Tibial artery (tissue), 4 donors: ENCODE data around the gene BAIAP3.

ENCODE experiments used
- DNase-seq, 2 donors: peaks; one replicate each; pipeline ENCODE4 v3.0.0-alpha.2; 2019
- H3K27ac ChIP-seq, 2 donors: fragments of 200-600 bp; sonication (generic) in 1 of 2; 1 replicate in 1 of 2; 2 replicates in 1 of 2; pipeline ENCODE4 v1.5.1; 2018 to 2019; ENCODE audit warnings: mild to moderate bottlenecking in 1 of 2
- H3K27me3 ChIP-seq, 2 donors: fragments of 200-600 bp; sonication (generic) in 1 of 2; one replicate each; pipeline versions ENCODE4 v1.5.1 to v1.6.0; 2016 to 2019
- H3K36me3 ChIP-seq, 3 donors: fragments of 200-600 bp; sonication (generic) in 2 of 3; one replicate each; pipeline ENCODE4 v1.5.1; 2016 to 2019; ENCODE audit warnings: mild to moderate bottlenecking in 2 of 3
- H3K4me1 ChIP-seq, 4 donors: fragments of 200-600 bp; sonication (generic) in 2 of 4; 1 replicate in 3 of 4; 2 replicates in 1 of 4; pipeline ENCODE4 v1.5.1; 2016 to 2019
- H3K4me3 ChIP-seq, 2 donors: fragments of 200-600 bp; sonication (generic) in 1 of 2; 1 replicate in 1 of 2; 2 replicates in 1 of 2; pipeline ENCODE4 v1.5.1; 2018 to 2019; ENCODE audit warnings: mild to moderate bottlenecking in 2 of 2
- H3K9me3 ChIP-seq, 3 donors: fragments of 200-600 bp; sonication (generic) in 1 of 3; one replicate each; pipeline ENCODE4 v1.5.1; 2016 to 2019
- intact Hi-C: fragments of 100-400 bp; cut with DNase I; formaldehyde crosslinking; loops from one replicate; pipeline ENCODE4 v1.15.0; 2023; ENCODE audit warnings: low total_unique reads
- TF ChIP-seq, protein P1 (sequence below), 2 experiments: fragments of 200-600 bp in 1 of 2; fragments of 450-650 bp in 1 of 2; IDR thresholded peaks; one replicate each; pipeline ENCODE4 v1.5.1; 2017 to 2019; ENCODE audit warnings: antibody characterized with exemption in 2 of 2, mild to moderate bottlenecking in 1 of 2, moderate library complexity in 1 of 2

The BAIAP3 gene

DNA sequence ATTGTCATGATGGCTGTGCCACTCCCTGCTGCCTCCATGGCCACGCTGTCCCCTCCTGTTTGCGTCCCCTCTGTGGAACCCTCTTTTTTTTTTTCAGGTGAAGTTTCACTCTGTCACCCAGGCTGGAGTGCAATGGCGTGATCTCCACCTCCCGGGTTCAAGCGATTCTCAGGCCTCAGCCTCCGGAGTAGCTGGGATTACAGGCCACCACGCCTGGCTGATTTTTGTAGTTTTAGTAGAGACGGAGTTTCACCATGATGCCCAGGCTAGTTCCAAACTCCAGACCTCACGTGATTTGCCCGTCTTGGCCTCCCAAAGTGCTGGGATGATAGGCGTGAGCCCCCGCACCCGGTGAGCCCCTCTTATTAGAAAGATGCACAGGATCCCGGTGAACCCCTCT is 35.0 kb upstream of the BAIAP3 start:
- H3K27me3 ChIP-seq, result peaks cover 0 to 77% of the 10 kb centered on the region in 2 donors

DNA sequence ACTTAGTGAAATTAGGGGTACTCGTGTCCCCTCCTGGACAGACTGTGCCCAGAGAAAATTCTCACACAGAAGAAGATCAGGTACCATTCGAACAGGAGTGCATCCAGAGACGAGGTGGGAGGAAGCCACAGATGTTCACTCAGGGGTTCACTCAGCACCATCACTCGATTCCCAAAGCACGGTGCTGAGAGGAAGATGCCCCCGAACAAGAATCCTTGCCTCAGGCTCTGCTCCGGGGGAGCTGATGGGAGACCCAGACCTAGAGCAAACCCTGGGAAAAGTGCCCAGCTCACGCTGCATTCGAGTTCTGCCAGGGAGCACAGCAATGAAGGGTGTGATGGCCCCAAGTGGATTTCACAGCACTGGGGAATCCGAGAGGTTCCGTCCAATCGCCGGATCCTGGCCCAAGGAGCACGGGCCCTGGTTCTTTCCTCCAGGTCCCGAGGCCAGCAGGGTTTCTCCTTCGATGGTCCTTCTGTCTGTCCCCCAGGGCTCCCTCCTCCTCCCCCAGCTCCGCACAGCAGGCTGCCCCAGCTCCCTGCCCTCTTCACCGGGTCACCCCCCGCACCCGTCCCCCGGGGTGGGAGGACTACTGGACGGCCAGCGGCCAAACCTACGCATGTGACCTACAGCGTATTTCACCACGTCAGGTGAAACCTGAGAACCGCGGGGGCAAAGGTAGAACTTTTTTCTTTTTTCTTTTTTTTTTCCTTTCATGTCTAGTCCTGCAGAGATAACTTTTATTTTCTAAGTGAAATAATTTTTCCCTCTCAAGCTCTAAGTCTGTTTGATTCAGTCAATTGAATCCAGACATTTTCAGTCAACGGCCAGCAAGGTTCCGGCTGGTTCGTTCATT is 34.2 kb upstream of the BAIAP3 start:
- Histone ChIP-seq H3K27me3 (peaks cover 0 to 77% of the 10 kb centered on the region in 2 donors), H3K9me3 (no peaks in the 10 kb centered on the region), H3K4me3 (no peak overlapping the region), H3K27ac (no peak overlapping the region), H3K36me3 (no peaks in the 10 kb centered on the region), H3K4me1 (peaks cover 0 to 18% (median 8%) of the 10 kb centered on the region in 4 donors)
- TF ChIP-seq, protein P1, sequence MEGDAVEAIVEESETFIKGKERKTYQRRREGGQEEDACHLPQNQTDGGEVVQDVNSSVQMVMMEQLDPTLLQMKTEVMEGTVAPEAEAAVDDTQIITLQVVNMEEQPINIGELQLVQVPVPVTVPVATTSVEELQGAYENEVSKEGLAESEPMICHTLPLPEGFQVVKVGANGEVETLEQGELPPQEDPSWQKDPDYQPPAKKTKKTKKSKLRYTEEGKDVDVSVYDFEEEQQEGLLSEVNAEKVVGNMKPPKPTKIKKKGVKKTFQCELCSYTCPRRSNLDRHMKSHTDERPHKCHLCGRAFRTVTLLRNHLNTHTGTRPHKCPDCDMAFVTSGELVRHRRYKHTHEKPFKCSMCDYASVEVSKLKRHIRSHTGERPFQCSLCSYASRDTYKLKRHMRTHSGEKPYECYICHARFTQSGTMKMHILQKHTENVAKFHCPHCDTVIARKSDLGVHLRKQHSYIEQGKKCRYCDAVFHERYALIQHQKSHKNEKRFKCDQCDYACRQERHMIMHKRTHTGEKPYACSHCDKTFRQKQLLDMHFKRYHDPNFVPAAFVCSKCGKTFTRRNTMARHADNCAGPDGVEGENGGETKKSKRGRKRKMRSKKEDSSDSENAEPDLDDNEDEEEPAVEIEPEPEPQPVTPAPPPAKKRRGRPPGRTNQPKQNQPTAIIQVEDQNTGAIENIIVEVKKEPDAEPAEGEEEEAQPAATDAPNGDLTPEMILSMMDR (IDR thresholded peaks at IDR 0.05), result no peak
- no peak for DNase-seq
- intact Hi-C loops, result no loop called here

More for the DNA sequence above, 35.0 kb upstream of the BAIAP3 start:
- Histone ChIP-seq H3K36me3 (no peaks in the 10 kb centered on the region), H3K4me3 (no peak overlapping the region), H3K27ac (no peak overlapping the region), H3K9me3 (no peaks in the 10 kb centered on the region), H3K4me1 (peaks cover 0 to 17% (median 8%) of the 10 kb centered on the region in 4 donors)
- TF ChIP-seq, protein P1 (IDR thresholded peaks at IDR 0.05), result no peak
- no peak for DNase-seq
- intact Hi-C loops, result no loop called here

DNA sequence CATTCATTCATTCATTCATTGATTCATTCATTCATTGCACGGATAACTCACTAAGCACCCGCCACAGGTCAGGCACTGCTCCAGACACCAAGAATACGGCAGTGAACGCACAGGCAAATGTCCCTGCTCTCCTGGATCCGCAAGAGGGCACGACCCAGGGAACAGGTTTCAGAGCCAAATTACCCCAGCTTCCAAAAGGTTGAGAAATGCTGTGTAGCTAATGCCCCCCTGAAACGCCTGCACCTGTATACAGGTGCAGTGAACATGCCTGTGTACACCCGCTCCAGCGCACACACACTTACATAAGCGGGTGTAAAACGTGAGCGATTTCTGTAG is 33.6 kb upstream of the BAIAP3 start:
- H3K9me3 ChIP-seq, result no peaks in the 10 kb centered on the region
- H3K4me3 ChIP-seq, result no peak overlapping the region
- H3K27ac ChIP-seq, result no peak overlapping the region
- intact Hi-C loops, result no loop called here
- peaks cover 0 to 18% (median 8%) of the 10 kb centered on the region in 4 donors for H3K4me1 ChIP-seq
- H3K27me3 ChIP-seq, result peaks cover 0 to 71% of the 10 kb centered on the region in 2 donors
- no peak for DNase-seq
- TF ChIP-seq, protein P1 (IDR thresholded peaks at IDR 0.05), result no peak
- H3K36me3 ChIP-seq, result no peaks in the 10 kb centered on the region

GRCh38 chr16:1300664-1301476 is 32.6 kb upstream of the BAIAP3 start:
- DNase-seq, result peak in 1 of 2 donors; percentile 48
- intact Hi-C loops, result no loop called here
- H3K9me3 ChIP-seq, result no peaks in the 10 kb centered on the region
- TF ChIP-seq, protein P1 (IDR thresholded peaks at IDR 0.05), result peak; percentile 53 to 80
- H3K4me3 ChIP-seq, result no peak overlapping the region
- peaks cover 0 to 18% (median 8%) of the 10 kb centered on the region in 4 donors for H3K4me1 ChIP-seq
- no peaks in the 10 kb centered on the region for H3K36me3 ChIP-seq
- H3K27me3 ChIP-seq, result peaks cover 0 to 63% of the 10 kb centered on the region in 2 donors
- no peak overlapping the region for H3K27ac ChIP-seq

DNA sequence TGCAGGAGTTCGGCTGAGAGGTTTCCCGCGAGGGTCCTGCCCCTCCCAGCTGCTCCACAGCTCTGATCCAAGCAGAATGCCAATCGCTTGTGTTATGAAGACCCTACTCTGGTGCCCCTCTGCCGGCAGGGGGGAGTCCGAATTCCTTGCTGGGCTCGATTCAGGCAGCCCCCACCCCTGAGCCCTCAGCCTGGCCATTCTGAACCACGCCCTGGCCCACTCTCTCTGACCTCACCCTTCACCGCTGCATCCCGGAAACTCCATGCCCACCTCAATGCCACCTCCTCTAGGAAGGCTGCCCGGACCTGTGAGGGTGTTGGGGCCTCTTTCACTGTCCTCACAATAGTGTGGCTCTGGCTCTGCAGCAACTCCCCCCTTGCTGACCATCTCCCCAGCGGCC is 31.9 kb upstream of the BAIAP3 start:
- Histone ChIP-seq H3K36me3 (no peaks in the 10 kb centered on the region), H3K27me3 (peaks cover 0 to 59% of the 10 kb centered on the region in 2 donors), H3K4me3 (no peak overlapping the region), H3K4me1 (peaks cover 0 to 18% (median 8%) of the 10 kb centered on the region in 4 donors), H3K9me3 (no peaks in the 10 kb centered on the region), H3K27ac (no peak overlapping the region)
- intact Hi-C loops, result no loop called here
- TF ChIP-seq, protein P1 (IDR thresholded peaks at IDR 0.05), result no peak
- DNase-seq, result no peak
